HG03342 (cell line): Measurements from ENCODE around the gene HIC1.

Experiments used
- ATAC-seq: cut with Tn5 transposase; IDR thresholded peaks from one replicate; pipeline ENCODE4 v1.9.1; 2021; ENCODE audit warnings: mild to moderate bottlenecking, moderate library complexity; ENCODE audit not compliant: unreplicated experiment

The HIC1 gene

GRCh38 chr17:2059547-2060384 is 4.9 kb downstream of the HIC1 start:
- no peak for ATAC-seq

GRCh38 chr17:2060385-2060658 is 5.4 kb downstream of the HIC1 start:
- ATAC-seq: no peak

- no peak for ATAC-seq
Measured at GRCh38 chr17:2060681-2061440, 6.0 kb downstream of the HIC1 start.

- ATAC-seq: no peak
Measured at GRCh38 chr17:2061441-2061958, 6.6 kb downstream of the HIC1 start.

DNA sequence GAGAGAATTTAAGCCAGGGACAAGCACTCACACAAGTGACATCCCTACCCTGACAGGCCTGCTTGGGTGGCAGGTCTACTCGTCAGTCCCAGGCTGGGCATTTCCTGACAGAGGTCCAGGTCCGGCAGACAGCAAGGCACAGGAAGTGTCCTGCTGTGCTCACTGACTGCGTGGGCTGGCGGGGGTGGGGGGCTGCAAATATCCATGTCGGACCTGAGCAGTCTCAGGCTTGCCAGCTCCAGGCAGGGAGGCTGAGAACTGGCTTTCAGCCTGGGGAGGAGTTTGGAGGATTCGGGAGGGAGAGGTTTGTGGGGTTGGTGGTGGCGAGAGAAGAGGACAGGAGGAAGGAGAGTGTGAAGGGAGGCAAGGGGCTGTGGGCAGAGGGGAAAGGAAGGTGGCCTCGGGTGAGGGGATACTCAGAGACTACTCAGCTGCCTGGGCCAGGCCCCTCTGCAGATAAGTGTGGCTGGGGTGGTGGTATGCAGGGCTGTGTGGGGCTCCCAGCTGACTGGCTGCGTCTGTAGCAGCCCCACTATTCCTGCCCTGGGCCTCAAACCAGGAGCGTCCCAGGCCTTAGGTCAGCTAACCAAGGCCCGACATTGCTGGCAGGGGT is 7.8 kb downstream of the HIC1 start:
- no peak for ATAC-seq

- no peak for ATAC-seq
Measured at GRCh38 chr17:2063261-2064146, 8.6 kb downstream of the HIC1 start.

GRCh38 chr17:2064147-2064489 is 9.2 kb downstream of the HIC1 start:
- ATAC-seq: no peak

DNA sequence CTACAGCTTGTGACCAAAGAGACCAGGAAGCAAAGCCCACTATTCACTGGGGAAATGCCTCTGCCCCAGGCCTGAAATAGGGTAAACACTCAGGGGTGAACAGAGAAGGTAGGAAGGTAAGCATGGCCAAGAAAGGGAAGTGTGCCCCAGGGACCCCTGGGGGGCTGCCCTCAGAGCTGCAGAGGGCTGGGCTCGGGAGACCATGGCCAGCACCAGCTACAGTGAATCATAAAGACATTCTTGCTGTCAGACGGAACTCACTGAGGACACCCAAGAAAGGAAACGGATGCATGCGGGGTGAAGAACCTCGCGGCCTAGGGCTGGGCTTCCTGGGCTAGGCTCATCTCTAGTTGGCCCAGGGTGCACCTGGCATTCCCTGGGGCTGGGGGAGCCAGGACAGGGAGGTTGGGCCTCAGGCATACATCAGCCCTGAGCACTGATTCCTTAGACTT is 9.6 kb downstream of the HIC1 start:
- ATAC-seq: peak; percentile 22

DNA sequence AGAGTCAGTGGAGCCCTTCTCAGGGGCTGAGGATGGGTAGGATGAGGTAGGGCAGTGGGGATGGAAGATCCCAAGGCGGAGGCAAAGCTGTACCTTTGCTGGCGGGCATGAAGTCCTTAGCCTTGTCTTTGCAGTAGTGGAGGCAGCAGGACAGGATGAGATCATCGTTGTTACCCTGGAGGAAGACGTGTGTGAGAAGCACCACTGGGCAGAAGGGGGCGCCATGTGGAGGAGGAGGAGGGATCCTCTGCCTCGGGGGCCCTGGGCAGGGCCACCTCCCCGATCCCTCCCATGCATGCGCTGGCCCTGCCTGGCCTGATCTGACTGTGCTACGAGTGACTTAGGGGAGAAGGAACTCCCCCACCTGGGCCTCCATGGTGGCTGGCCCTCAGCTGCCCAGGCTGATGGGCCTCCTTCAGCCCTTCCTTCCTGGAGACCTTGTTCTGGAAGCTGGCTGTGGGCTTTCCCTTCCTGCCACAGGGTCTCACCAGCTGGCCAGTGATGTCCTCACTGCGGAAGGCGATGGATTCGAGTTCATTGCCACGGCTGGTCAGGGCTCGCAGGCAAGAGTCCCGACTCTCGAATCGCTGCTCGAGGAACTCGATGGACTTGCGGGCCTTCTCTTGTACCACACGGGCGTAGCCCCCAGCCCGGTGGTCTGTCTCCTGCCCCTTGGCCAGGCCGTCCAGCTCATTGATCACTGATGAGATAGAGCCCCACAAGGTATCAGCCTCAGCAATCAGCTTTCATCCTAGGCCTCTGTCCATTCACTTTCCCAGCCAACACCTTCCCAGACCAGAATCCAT is 10.3 kb downstream of the HIC1 start:
- ATAC-seq: peak; percentile 36

- no peak for ATAC-seq
Measured at GRCh38 chr17:2065949-2066400, 11.1 kb downstream of the HIC1 start.

DNA sequence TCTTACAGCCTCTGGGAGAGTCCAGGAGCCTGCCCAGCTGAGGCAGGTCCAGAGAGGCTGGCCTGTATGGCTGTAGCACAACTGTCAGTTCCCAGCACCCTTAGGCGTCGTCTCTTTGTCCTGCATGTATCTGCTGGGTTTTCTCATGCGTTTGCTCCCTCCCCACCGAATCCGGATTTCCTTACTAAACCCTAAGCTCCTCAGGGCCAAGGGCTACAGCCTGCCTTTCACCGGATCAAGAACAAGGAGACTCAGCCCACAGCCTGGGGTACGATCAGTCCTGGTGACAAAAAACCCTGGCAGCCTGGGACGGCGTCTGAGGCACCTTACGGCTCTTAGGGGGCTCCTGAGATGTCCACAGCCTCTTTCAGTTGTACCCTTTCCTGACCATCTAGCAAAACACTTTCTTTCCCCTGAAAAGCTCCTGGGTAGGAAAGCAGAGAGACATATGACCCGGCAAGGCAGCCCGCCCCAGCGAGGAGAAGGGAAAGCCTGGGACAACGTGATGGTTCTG is 12.2 kb downstream of the HIC1 start:
- no peak for ATAC-seq

DNA sequence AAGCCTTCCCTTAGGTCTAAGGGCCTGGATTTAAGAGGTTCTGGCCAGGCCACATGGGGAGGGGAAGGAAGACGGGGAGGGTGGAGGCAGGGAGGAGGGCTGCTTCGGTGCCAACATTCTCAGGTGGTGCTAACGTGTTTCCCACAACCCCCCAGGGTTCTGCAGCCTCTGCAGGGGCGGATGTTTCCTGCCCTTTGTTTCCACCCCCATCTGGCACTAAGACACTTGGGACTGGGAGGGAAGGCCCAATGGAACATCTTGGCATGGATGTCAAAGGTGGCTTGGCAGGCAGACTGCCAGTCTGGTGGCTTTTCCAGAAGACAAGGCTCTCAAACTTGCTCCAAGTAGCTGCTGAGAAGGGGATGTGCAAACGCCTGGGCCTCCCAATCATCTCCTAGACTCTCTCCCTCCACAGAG is 12.7 kb downstream of the HIC1 start:
- no peak for ATAC-seq

- no peak for ATAC-seq
Measured at GRCh38 chr17:2068031-2068518, 13.2 kb downstream of the HIC1 start.

DNA sequence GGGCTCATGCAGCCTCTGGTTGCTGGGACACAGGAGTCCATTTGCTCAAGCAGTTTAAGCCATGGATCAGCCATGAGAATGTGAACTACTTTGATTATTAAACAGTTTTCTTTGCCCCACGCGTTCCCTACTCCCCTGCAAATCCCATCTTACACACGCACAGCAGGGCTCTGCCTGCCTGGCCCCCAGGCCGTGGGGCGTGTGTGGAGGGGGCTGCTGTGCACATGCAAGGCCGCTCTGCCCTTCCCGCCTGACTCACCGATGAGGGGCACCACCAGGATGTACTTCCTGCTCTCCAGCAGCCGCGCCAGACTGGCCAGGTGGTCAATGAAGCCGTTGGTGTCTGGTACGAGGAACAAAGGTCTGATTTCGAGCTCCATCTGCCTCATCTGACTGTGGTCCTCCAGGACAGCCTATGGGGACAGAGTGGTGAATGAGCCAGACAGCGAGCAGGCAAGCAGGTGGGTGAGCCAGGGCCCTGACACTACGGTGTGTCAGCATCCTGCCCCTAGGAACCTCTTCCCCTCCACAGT is 13.7 kb downstream of the HIC1 start:
- no peak for ATAC-seq

DNA sequence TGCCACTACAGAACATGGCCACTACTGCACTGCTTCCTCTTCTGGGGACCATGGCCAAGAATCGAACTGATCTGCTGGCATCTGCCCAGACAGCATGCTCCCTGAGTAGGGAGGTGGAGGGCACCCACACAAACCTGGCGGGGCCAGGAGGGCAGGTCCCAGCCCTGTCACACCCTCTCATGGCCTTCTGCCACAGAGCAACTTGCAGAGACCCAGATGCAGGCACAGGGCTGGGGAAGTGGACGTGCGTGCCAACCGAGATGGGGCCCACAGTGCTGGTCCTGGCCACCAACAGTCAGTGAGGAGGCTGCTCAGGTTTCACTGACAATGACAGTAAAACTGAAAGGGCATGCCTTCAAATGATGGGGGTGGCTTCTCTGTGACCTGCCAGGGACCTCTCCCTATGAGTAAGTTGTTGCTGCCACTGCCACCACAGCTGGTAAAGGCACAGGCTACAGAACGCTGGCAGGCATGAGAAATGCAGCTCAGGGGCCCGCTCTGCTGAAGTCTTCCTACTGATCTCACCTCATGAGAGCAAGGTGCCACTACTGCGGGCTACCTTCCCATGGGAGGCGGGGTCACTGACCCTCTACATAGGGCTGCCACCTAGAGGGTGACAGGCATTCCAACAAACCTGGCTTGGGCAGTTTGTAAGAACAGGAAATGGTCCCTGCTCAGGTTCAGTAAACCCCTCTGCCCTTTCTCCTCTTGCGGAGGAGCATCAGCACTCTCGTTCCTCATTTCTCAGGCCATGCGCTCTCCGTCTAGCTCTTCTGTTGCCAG is 15.5 kb downstream of the HIC1 start:
- peak; percentile 68 for ATAC-seq

- no peak for ATAC-seq
Measured at GRCh38 chr17:2071024-2071385, 16.1 kb downstream of the HIC1 start.

- no peak for ATAC-seq
Measured at GRCh38 chr17:2071455-2072281, 16.8 kb downstream of the HIC1 start.

DNA sequence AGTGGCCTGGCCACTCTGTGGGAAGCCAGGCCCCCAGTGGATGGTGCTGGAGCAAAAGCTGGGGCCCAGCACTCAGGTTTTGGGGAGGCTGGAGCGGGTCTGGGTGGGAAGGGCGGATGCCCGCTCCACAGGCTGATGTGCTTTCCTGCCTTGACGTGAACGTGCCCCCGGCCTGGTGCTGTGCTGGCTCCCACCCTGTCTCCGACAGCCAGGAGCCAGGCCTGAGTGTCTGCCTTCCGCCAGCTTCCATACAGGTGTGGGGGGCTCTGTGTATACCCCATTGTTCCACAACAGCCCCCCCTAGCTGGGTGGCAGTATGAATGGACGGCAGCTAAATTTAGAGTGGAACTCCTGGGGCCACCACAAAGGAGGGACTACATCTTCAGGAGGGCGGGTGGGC is 20.0 kb downstream of the HIC1 start:
- no peak for ATAC-seq
